Measurements from ENCODE around the gene SPTSSB.
A peak's percentile ranks its signal among the peaks of the same experiment; 100 is the strongest.

The SPTSSB gene

DNA sequence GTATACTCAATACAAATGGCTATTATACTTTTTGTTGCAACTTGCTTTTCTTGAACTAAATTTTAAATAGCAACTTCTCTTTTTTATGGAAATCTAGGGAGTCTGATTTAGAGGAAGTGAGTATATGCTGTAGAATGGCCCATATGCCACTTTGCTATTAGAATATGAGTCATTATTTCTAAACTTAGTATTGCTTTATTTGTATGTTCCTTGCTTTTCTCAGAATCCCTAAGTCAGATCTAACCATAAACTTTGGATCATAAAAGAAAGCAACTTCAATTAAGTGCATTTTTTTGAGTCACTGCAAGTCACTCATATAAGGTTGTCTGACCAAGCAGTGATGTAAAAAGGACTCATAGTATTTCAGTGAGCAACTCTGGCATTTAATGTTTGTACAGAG is 17.5 kb upstream of the SPTSSB start:
- Histone ChIP-seq H3K4me3 (ENCODE audit: low read depth, low read length) (no peak overlapping the region), H3K9me3 (no peaks in the 10 kb centered on the region), H3K27me3 (no peaks in the 10 kb centered on the region), H3K4me1 (no peaks in the 10 kb centered on the region), H3K36me3 (no peaks in the 10 kb centered on the region)
- TF ChIP-seq, protein P1, sequence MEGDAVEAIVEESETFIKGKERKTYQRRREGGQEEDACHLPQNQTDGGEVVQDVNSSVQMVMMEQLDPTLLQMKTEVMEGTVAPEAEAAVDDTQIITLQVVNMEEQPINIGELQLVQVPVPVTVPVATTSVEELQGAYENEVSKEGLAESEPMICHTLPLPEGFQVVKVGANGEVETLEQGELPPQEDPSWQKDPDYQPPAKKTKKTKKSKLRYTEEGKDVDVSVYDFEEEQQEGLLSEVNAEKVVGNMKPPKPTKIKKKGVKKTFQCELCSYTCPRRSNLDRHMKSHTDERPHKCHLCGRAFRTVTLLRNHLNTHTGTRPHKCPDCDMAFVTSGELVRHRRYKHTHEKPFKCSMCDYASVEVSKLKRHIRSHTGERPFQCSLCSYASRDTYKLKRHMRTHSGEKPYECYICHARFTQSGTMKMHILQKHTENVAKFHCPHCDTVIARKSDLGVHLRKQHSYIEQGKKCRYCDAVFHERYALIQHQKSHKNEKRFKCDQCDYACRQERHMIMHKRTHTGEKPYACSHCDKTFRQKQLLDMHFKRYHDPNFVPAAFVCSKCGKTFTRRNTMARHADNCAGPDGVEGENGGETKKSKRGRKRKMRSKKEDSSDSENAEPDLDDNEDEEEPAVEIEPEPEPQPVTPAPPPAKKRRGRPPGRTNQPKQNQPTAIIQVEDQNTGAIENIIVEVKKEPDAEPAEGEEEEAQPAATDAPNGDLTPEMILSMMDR (IDR thresholded peaks at IDR 0.05; ENCODE audit: low read depth, low read length), result no peak
- DNase-seq, result no peak

DNA sequence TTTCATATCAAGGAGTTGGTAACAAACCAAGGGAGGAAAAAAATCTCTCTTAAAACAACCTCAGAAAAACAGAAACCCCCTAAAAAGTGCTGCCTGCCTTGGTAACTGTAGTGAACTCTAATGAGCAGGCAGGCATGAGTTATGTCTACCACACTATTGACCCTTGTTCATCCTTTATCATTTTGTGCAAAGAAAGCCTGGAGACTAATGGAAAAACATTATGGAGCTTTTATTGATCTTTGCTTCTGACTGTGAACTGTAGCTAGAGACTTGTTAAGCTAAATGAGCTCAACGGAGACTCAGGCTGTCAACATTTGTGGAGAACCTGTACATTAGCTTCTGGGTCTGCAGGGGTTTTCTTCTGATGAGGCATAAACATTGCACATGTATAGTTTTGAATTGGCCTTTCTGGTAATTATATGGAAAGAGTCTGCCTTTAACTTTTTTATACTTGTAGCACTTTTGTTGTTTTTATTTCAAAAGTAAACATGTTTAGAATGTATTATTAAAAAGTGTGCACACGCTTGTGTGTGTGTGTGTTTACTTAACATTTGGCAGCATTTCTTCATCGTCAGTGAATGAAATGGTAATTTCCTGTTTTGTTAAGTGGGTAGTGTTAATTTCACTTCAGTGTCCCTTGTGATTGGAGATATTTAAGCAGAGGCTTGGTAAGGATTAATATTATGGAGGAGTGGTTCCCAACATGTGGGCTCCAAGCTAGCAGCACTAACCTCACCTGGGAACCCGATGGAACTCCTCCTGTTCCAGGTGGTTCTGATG is 15.9 kb upstream of the SPTSSB start:
- H3K27me3 ChIP-seq, result no peaks in the 10 kb centered on the region
- TF ChIP-seq, protein P1 (IDR thresholded peaks at IDR 0.05; ENCODE audit: low read depth, low read length), result no peak
- H3K4me1 ChIP-seq, result no peaks in the 10 kb centered on the region

DNA sequence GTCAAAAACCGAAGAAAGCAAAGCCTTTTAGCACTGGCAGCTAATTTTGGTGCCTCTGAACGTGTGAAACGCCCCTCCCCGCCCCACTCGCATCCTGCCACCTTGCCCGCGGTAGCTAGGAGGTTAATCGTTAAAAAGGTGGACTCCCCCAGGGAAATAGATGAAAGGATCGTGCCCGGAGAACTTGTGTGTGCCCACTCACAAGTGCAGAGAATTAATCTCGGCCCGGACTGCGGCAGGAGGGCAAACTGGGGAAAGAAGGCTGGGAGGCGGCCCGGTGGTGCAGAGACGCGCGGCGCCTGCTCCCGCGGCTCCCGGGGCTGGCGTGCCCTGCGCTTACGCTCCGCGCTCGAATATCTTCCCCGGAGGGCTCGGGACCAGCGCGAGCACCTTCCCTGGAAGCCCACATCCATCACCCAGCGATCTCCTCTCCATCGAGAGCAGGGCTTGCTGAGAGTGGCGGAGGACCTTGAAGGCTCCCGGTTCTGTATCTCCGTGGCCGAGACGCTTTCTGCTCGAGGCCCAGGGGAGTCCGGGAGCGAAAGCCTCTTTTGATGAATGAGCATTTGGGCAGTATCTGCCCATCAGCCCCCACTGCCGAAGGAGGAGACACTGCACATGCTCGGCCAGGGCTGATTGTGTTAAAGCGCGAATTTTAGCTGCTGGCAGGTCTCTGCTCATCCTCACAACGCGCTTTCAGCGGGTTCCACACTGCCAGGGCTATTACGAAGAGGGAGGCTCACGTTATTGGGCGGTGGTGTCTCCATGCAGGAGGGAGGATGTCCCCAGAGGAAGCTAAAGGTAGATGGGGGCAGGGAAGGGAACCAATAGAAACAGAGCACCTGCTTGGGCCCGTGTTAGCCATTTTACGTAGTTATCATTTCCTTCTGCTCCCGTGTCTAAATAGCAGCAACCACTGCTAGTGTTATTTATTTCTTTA is 1.3 kb upstream of the SPTSSB start:
- peak; percentile 53 for DNase-seq
- TF ChIP-seq, protein P1 (IDR thresholded peaks at IDR 0.05; ENCODE audit: low read depth, low read length), result no peak
- H3K4me3 ChIP-seq (ENCODE audit: low read depth, low read length), result peak overlapping the region; percentile 83
- no peaks in the 10 kb centered on the region for H3K4me1 ChIP-seq
- H3K27me3 ChIP-seq, result no peaks in the 10 kb centered on the region; the same call in 1 of the 2 replicates
- no peaks in the 10 kb centered on the region for H3K9me3 ChIP-seq
- no peaks in the 10 kb centered on the region for H3K36me3 ChIP-seq

More for the DNA sequence above, 15.9 kb upstream of the SPTSSB start:
- no peak overlapping the region for H3K4me3 ChIP-seq (ENCODE audit: low read depth, low read length)
- no peak for DNase-seq
- H3K36me3 ChIP-seq, result no peaks in the 10 kb centered on the region
- no peaks in the 10 kb centered on the region for H3K9me3 ChIP-seq

DNA sequence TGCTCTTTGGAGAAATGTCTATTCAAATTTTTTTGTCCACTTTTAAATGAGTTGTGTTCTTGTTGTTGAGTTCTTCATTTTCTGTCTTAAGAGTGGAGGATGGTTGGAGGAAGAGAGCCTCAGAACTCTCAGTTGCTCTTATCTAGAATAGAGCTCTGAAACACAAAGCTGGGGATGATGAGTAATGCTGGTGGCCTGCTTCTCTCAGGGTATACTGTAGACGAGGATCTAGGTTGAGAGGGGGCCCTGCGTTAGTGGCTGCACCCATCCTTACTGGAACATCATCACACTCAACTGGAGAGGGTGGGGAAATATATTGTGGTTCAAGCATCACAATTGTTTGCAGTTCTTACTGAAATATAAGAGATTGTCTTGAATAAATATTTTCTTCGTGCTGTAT is 1.8 kb downstream of the SPTSSB start:
- TF ChIP-seq, protein P1 (IDR thresholded peaks at IDR 0.05; ENCODE audit: low read depth, low read length), result no peak
- no peak overlapping the region for H3K4me3 ChIP-seq (ENCODE audit: low read depth, low read length)
- H3K4me1 ChIP-seq, result no peaks in the 10 kb centered on the region
- H3K36me3 ChIP-seq, result no peaks in the 10 kb centered on the region
- H3K27me3 ChIP-seq, result no peaks in the 10 kb centered on the region; the same call in 1 of the 2 replicates
- H3K9me3 ChIP-seq, result no peaks in the 10 kb centered on the region
- DNase-seq, result no peak

DNA sequence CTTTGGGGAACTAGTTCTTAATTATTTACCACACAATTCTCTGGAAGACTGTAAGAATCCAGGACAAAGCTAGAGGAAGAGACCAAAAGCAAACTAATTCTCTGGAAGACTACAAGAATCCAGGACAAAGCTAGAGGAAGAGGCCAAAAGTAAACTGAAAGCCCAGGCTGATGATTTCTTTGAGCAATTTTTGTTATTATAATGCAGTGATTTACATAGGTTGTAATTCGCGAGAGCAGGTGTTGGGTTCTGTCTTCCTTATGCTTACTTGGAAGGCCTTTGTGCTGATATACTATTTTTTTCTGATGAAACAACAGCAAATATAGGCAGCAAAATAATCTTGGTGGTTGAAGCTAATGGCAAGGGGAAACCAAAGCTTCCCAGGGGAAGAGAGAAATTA is 5.2 kb downstream of the SPTSSB start:
- H3K27me3 ChIP-seq, result no peaks in the 10 kb centered on the region
- no peak for DNase-seq
- TF ChIP-seq, protein P1 (IDR thresholded peaks at IDR 0.05; ENCODE audit: low read depth, low read length), result no peak
- H3K36me3 ChIP-seq, result no peaks in the 10 kb centered on the region
- no peaks in the 10 kb centered on the region for H3K4me1 ChIP-seq
- H3K4me3 ChIP-seq (ENCODE audit: low read depth, low read length), result no peak overlapping the region
- no peaks in the 10 kb centered on the region for H3K9me3 ChIP-seq
